ENCODE measurements around the gene ADAD2. TPM values are rescaled to one million over a fixed set of nuclear protein-coding genes. Genes with fewer than 3 reads are reported as not detected.

The ADAD2 gene
- total RNA-seq, 2 experiments from 2014 or later: 0.19 TPM; not detected in 1

DNA sequence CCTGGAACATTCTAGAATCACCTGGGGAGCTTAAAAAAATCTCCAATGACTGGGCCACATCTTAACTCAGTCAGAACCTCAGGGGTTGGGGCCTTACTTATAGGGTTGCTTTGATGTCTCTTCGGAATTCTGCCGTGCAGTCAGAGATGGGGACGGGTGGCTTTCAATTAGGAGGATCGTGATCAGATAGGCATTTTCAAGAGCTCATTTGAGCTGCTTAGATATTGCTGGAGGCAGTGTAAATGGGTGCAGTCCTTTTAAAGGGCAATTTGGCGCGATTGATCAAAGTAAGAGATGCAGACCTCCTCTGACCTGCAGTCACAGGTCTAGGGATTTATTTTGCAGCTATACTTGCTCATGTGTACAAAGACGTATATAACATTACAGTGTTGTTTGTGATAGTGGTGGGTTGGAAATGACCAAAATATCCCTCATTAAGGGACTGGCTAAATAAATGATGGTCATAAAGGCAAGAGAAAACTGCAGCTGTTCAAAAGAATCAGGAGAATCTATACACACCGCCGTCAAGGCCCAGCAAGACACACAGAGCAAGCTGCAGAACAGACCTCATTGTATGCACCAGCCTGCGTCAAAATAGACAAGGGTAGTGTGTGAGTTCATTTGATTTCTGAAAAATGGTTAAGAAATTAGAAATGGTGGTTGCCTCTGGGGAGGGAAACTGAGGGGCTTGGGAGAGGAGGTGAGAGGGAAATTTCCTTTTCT, 55.2 kb downstream of the ADAD2 start:
- intact Hi-C loops (cut with micrococcal nuclease): no loop called here
- H3K4me1 Mint-ChIP-seq (ENCODE audit: low read depth): no peaks in the 10 kb centered on the region
- DNase-seq: no peak
- ChIA-PET CTCF (interaction anchor here (1.2 kb wide), 1 partner anchor 31 kb away, joined by 3 read pairs; no protein-coding TSS in a partner anchor), POLR2A (no interaction called here)
- H3K36me3 Mint-ChIP-seq: no peaks in the 10 kb centered on the region
- H3K27ac Mint-ChIP-seq: no peak overlapping the region
- peaks cover 8% of the 10 kb centered on the region for H3K27me3 Mint-ChIP-seq
- H3K4me3 Mint-ChIP-seq: no peak overlapping the region
- H3K9me3 Mint-ChIP-seq: peaks cover 4% of the 10 kb centered on the region

DNA sequence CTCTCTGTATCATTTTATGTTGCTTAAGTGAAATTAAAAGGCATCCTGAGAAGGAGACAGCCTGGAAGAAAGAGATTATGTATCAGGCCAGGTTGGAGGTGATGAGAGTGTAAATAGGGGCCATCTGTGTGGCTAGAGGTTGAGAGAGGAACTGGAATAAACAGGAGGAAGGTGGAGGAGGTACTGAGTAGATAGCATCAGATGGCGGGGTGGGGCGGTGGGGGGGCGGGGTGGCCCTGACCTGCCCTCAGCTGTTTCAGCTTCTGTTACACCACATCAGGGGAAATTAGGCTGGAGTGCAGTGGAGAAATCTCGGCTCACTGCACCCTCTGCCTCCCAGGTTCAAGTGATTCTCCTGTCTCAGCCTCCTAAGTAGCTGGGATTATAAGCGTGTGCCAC, 55.7 kb downstream of the ADAD2 start:
- H3K9me3 Mint-ChIP-seq: peaks cover 4% of the 10 kb centered on the region
- H3K27ac Mint-ChIP-seq: no peak overlapping the region
- intact Hi-C loops (cut with micrococcal nuclease): no loop called here
- no peak for DNase-seq
- H3K27me3 Mint-ChIP-seq: peaks cover 11% of the 10 kb centered on the region
- no peaks in the 10 kb centered on the region for H3K4me1 Mint-ChIP-seq (ENCODE audit: low read depth)
- ChIA-PET CTCF (no interaction called here), POLR2A (no interaction called here)
- H3K4me3 Mint-ChIP-seq: no peak overlapping the region
- H3K36me3 Mint-ChIP-seq: no peaks in the 10 kb centered on the region

Other genes starting within 250 kb of the ADAD2 start
- gene OSGIN1, start 237.9 kb upstream of the ADAD2 start, total RNA-seq: under 1 TPM; 0.34 to 0.40 TPM
- not detected for gene NECAB2, start 222.9 kb upstream of the ADAD2 start, total RNA-seq
- not detected for gene SLC38A8, start 148.4 kb upstream of the ADAD2 start, total RNA-seq
- gene MBTPS1, start 74.2 kb upstream of the ADAD2 start, total RNA-seq: 10 to 100 TPM; 37.5 to 37.6 TPM
- 10 to 100 TPM; 13.1 to 13.8 TPM for gene HSDL1, start 46.0 kb upstream of the ADAD2 start, total RNA-seq
- gene DNAAF1, start 45.8 kb upstream of the ADAD2 start, total RNA-seq: not detected
- gene TAF1C, start 4.1 kb upstream of the ADAD2 start, total RNA-seq: 10 to 100 TPM; 44.7 to 48.1 TPM
- not detected for gene KCNG4, start 48.9 kb downstream of the ADAD2 start, total RNA-seq
- not detected for gene WFDC1, start 103.7 kb downstream of the ADAD2 start, total RNA-seq
- gene ATP2C2, start 177.4 kb downstream of the ADAD2 start, total RNA-seq: not detected

Measured in activated CD4-positive, alpha-beta memory T cell treated with anti-CD3 and anti-CD28 coated beads for 36 hours (primary cell).